GM21515 (cell line): ENCODE data around the gene RAB3B.
A peak's percentile ranks its signal among the peaks of the same experiment; 100 is the strongest.
"Not testable (repeated sequence)": the region's sequence is repeated elsewhere in the genome, so short reads cannot be mapped to it uniquely, and the experiment has no call there.

ENCODE experiments used
- ATAC-seq: cut with Tn5 transposase; IDR thresholded peaks from one replicate; pipeline ENCODE4 v1.9.1; 2021; ENCODE audit not compliant: unreplicated experiment

RAB3B gene

GRCh38 chr1:51875836-51876235, 114.7 kb downstream of the RAB3B start:
- ATAC-seq = no peak

GRCh38 chr1:51875291-51875772, 115.2 kb downstream of the RAB3B start:
- ATAC-seq = no peak

- ATAC-seq = not testable (repeated sequence)
Observed at GRCh38 chr1:51873270-51873669, 117.2 kb downstream of the RAB3B start.

GRCh38 chr1:51871351-51871975, 119.0 kb downstream of the RAB3B start:
- ATAC-seq = no peak

- ATAC-seq = no peak
Observed at GRCh38 chr1:51870603-51871350, 119.7 kb downstream of the RAB3B start.

- ATAC-seq = no peak
Observed at GRCh38 chr1:51867479-51868232, 122.8 kb downstream of the RAB3B start.

GRCh38 chr1:51863384-51863783, 127.1 kb downstream of the RAB3B start:
- ATAC-seq = peak; percentile 71

- no peak for ATAC-seq
Observed at GRCh38 chr1:51861669-51862068, 128.8 kb downstream of the RAB3B start.

- no peak for ATAC-seq
Observed at GRCh38 chr1:51859735-51860134, 130.8 kb downstream of the RAB3B start.

- ATAC-seq = no peak
Observed at GRCh38 chr1:51859333-51859732, 131.2 kb downstream of the RAB3B start.

GRCh38 chr1:51858892-51859291, 131.6 kb downstream of the RAB3B start:
- no peak for ATAC-seq
